Coronary artery (tissue), 2 donors: ENCODE results near the gene PTBP1.

Experiments used
- DNase-seq: peaks from one replicate; pipeline ENCODE4 v3.0.0-alpha.2; 2017; ENCODE audit warnings: low spot score
- H3K27ac ChIP-seq, 2 donors: fragments of 200-600 bp; sonication (generic); one replicate each; pipeline ENCODE4 v1.5.1; 2016 to 2019
- H3K4me3 ChIP-seq: fragments of 200-600 bp; sonication (generic); 2 replicates; pipeline ENCODE4 v1.5.1; 2016; ENCODE audit warnings: mild to moderate bottlenecking, moderate library complexity
- TF ChIP-seq, protein P1 (sequence below): fragments of 200-600 bp; sonication (generic); IDR thresholded peaks from one replicate; pipeline ENCODE4 v1.5.1; 2019; ENCODE audit warnings: antibody characterized with exemption

Gene PTBP1

DNA sequence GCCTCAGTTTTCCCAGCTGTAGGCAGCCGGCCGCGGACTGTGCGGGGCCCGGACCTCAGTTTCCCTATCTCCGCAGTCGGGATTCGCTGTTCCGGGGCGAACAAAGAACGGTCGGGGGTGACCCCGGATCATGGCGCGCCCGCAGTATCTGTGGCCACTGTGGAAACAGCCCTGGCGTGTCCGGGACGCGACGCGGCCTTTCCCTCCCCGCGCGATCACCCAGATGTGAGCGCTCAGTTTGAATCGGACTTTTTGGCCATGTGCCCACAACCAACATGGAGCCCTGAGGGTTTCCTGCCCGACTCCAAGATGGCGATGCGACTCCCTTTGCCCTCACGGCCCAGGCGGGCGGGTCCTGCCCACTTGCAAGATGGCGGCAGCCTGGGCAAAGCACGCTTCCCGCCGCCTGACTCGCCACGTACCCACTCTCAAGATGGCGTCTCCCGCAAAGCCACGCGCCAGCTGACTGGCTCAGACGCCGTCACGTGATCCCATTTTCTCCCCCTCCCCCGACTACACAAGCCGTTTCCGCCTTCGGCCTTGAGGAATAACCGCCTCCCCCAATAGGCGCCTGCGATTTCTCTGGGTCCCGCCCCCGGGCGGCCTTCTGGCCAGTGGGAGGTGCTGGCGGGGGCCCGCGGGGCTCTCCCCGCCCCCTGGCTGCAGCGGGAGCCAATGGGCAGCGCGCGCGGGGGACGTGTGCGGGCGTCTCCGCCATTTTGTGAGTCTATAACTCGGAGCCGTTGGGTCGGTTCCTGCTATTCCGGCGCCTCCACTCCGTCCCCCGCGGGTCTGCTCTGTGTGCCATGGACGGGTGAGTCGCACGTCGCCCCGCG lies at the start of gene PTBP1:
PTBP1 (plus strand) TSS at position 761 of the 836 bp plus-strand sequence; CDS start at position 807, 46 bp downstream.
- peak within 1 kb of the TSS; percentile 98 to 99 for H3K27ac ChIP-seq
- peak within 1 kb of the TSS; percentile 94 for H3K4me3 ChIP-seq
- TF ChIP-seq, protein P1, sequence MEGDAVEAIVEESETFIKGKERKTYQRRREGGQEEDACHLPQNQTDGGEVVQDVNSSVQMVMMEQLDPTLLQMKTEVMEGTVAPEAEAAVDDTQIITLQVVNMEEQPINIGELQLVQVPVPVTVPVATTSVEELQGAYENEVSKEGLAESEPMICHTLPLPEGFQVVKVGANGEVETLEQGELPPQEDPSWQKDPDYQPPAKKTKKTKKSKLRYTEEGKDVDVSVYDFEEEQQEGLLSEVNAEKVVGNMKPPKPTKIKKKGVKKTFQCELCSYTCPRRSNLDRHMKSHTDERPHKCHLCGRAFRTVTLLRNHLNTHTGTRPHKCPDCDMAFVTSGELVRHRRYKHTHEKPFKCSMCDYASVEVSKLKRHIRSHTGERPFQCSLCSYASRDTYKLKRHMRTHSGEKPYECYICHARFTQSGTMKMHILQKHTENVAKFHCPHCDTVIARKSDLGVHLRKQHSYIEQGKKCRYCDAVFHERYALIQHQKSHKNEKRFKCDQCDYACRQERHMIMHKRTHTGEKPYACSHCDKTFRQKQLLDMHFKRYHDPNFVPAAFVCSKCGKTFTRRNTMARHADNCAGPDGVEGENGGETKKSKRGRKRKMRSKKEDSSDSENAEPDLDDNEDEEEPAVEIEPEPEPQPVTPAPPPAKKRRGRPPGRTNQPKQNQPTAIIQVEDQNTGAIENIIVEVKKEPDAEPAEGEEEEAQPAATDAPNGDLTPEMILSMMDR, result no peak
- peak; percentile 100 for DNase-seq

DNA sequence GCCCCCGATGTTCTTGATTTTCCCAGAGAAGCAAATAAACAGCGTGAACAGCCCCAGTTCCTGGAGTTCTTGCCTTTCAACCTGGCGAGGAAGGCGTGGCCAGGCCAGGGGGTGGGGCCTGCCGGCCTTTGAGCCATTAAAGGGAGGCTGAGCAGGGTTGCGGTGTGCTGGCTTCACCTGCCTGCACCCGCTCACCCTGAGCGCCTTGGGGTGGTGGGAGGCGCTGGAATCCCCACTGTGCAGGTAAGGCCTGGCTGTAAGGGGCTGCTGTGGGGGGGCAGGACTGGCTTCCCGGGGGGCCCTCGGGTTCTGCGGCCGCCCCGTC lies 49.0 kb upstream of the PTBP1 start:
- TF ChIP-seq, protein P1, result no peak
- DNase-seq, result no peak
- Histone ChIP-seq H3K27ac (no peak overlapping the region), H3K4me3 (no peak overlapping the region)

DNA sequence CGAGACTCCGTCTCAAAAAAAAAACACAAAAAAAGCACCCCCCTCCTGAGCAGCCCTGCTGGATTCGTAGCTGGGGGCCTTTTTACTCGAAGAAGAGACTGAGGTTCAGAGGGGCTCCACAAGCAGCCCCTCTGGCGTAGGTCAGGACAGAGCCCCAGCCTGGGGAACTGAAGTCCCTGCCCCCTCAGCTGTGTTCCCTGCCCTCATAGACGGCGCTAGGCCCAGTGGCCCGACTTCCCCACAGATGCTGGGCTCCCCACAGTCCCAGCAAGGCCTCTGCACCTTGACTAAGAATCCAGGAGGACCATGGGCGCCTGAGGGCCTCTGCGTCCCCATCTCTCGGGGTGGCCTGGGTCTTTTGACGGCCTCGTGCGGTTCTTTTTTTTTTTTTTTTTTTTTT lies 47.4 kb upstream of the PTBP1 start:
- TF ChIP-seq, protein P1, result no peak
- no peak overlapping the region for H3K4me3 ChIP-seq
- DNase-seq, result no peak
- H3K27ac ChIP-seq, result no peak overlapping the region

DNA sequence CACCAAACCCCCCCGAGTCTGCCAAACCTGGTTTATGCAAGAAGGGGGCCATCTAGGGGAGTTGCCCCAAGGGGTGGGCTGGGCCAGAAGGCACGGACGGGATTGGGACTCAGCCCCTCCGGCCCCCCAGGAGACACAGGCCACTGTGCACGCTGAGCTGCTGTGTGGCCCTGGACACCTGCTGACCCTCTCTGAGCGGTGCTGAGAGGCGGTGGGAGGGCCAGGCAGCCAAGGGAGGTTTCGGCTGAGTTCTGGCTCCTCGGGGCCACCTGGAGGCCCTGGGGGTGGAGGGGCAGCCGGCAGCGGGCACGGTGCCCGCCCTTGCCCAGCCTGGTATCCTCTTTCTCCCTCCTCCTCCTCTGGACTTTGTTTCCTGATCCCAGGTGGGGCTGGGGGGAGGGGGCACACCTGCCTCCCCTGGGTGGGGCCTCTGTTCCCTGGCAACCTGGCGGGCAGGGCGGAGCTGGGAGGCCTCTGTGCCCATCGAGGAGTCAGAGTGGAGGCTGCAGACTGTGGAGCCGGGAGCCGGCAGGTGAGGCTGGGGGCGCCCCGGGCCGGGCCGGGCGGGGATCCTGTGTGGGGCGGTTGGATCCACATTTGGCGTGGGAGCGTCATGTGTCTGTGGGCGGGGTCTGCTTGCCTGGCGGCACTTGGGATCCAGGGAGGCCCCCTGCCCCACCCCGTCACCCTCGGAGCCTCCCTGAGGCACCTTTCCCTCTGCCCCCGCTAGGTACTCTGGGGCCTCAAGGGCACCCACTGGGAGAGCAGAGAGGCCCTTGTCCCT lies 46.4 kb upstream of the PTBP1 start, which contains the start of gene MISP:
MISP (plus strand) TSS at position 473 of the 784 bp plus-strand sequence. CDS start 5,835 bp downstream, outside the sequence.
- TF ChIP-seq, protein P1, result no peak
- Histone ChIP-seq H3K27ac (no peak within 1 kb of the TSS), H3K4me3 (no peak within 1 kb of the TSS)
- DNase-seq, result no peak

DNA sequence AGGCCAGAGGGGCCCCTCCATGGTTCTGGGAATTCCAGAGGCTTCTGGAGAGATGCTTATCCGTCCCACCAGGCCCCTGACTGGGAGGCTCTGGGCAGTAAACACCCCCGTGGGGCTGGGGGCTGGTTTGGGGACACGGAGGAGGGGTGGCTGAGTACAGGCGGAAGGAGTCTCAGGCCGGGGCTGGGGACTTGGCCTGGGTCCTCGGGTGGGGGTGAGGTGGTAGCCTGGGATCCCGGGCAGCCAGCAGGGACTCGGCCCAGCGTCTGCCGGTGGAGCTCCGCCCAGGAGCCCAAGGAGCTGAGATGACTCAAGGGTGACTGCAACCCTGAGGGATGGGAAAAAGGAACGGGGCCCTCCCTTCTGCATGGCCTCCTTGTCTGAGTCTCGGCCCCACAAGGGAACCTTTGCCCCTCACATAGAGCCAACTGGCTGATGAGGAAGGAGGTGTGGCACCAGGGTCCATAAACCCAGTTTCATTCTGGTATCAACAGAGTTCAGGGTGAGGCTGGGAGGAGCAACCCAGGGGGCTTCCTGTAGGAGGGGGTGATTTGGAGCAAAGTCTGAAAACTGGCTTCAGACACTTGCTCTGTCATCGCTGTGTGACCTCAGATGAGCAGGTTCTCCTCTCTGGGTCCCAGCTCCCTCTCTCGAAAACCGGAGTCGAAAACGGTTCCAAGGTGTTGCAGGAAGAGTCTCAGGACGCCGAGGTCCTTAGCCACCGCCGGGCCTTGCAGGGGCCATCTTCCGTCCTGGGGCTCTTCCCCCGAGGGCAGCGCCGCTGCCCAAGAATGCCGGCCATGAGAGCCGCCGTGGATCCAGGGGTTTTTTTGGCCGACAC lies 45.5 kb upstream of the PTBP1 start:
- DNase-seq, result no peak
- H3K4me3 ChIP-seq, result no peak overlapping the region
- TF ChIP-seq, protein P1, result no peak
- H3K27ac ChIP-seq, result no peak overlapping the region

DNA sequence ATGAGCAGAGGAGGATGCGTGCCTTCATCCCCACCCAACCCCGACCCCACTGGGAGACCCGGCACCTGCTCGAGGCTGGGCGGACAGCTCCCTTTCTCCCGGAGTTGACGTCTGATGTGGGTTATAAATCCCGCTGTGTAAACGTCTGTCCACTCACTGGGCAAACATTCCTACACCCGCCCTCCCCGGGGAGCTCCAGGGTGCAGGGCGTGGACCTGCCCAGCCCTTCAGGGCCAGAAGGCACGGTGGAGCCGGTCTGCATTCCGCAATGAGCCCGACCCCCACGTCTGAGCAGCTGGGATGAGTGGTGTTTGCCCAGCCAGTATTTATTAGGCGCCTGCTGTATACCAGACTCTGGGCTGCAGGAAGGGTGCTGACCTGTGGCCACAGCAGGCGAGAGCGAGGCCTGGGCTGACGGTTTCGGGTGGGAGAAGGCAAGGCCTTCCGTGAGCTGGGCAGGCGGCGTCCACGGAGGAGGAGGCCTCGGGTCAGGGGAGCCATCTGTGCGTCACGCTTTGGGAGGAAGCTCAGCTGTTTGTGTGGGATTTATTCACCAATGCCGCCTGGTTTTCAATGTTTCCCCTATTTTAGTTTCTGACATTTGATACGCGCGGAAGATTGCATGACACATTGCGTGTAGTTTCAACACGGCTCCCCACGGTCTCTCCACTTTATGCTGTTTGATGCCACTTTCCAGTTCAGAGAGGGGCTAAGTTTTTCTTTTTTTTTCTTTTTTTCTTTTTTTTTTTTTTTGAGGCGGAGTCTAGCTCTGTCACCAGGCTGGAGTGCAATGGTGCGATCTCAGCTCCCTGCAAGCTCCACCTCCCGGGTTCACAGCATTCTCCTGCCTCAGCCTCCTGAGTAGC lies 44.4 kb upstream of the PTBP1 start:
- TF ChIP-seq, protein P1, result no peak
- no peak overlapping the region for H3K4me3 ChIP-seq

More for the DNA sequence above, 44.4 kb upstream of the PTBP1 start:
- DNase-seq, result no peak
- peak overlapping the region in 1 of 2 donors; percentile 41 for H3K27ac ChIP-seq
